HL-60 (cell line): ENCODE measurements around the gene RNF112.

Experiments
- CTCF ChIP-seq: IDR thresholded peaks from one replicate; pipeline ENCODE4 v1.5.1; 2011; ENCODE audit warnings: low read length, control low read depth, inconsistent platforms; ENCODE audit not compliant: insufficient read depth
- GABPA ChIP-seq: IDR thresholded peaks from 2 replicates; pipeline ENCODE4 v1.6.1; 2012; ENCODE audit warnings: low read depth
- POLR2AphosphoS5 ChIP-seq: IDR thresholded peaks from 2 replicates; pipeline ENCODE4 v1.6.1; 2012; ENCODE audit warnings: low read depth
- SPI1 ChIP-seq: IDR thresholded peaks from 2 replicates; pipeline ENCODE4 v1.6.1; 2012; ENCODE audit warnings: low read depth, mild to moderate bottlenecking, borderline replicate concordance

GRCh38 chr17:19369846-19370492, 41.1 kb upstream of the RNF112 start:
- no peak for TF ChIP-seq CTCF
- TF ChIP-seq POLR2AphosphoS5: no peak
- no peak for TF ChIP-seq GABPA
- no peak for TF ChIP-seq SPI1
